SU-DHL-6 (cell line): ENCODE measurements around the gene MED12L.

ENCODE experiments used
- H2AFZ ChIP-seq: fragments of 200-600 bp; sonication (generic); 2 replicates; pipeline ENCODE4 v1.6.1; 2014; ENCODE audit warnings: low read depth, mild to moderate bottlenecking, moderate library complexity, mixed read lengths, antibody characterized with exemption, low read length; ENCODE audit not compliant: severe bottlenecking
- H3F3A ChIP-seq: fragments of 200-600 bp; shearing (Covaris generic); 2 replicates; pipeline ENCODE4 v1.6.0; 2016; ENCODE audit warnings: antibody characterized with exemption, mild to moderate bottlenecking; ENCODE audit not compliant: insufficient read depth
- H3K27ac ChIP-seq: fragments of 200-600 bp; sonication (generic); 2 replicates; pipeline ENCODE4 v1.5.1; 2016; ENCODE audit warnings: low read depth, mild to moderate bottlenecking, low read length, moderate library complexity, mixed read lengths
- H3K27me3 ChIP-seq: fragments of 200-600 bp; sonication (generic), shearing (Covaris generic); 2 replicates; pipeline ENCODE4 v1.6.0; 2014; ENCODE audit warnings: mild to moderate bottlenecking, low read length
- H3K36me3 ChIP-seq: fragments of 200-600 bp; sonication (generic); 2 replicates; pipeline ENCODE4 v1.6.1; 2014; ENCODE audit warnings: mild to moderate bottlenecking, low read length, mixed read lengths
- H3K4me2 ChIP-seq: fragments of 300-600, 200-600 bp; shearing (Covaris generic), sonication (generic); 2 replicates; pipeline ENCODE4 v1.6.0; 2014; ENCODE audit warnings: low read length, low read depth, mild to moderate bottlenecking; ENCODE audit not compliant: poor library complexity, severe bottlenecking
- H3K4me3 ChIP-seq: fragments of 200-600 bp; sonication (generic); 2 replicates; pipeline ENCODE4 v1.5.1; 2014; ENCODE audit warnings: antibody characterized with exemption, low read length, mild to moderate bottlenecking, mixed read lengths; ENCODE audit not compliant: insufficient read depth, poor library complexity, severe bottlenecking
- H3K79me2 ChIP-seq: fragments of 200-600 bp; sonication (generic); 2 replicates; pipeline ENCODE4 v1.6.1; 2014; ENCODE audit warnings: mild to moderate bottlenecking, low read length, moderate library complexity; ENCODE audit not compliant: insufficient read depth
- H3K9ac ChIP-seq: fragments of 200-600 bp; sonication (generic); 2 replicates; pipeline ENCODE4 v1.7.0; 2014; ENCODE audit warnings: mild to moderate bottlenecking, low read length
- H3K9me2 ChIP-seq: fragments of 200-600 bp; sonication (generic); replicated peaks from 2 replicates; pipeline ENCODE4 v1.6.1; 2014; ENCODE audit warnings: low read length; ENCODE audit not compliant: insufficient read depth
- H3K9me3 ChIP-seq: fragments of 200-600 bp; sonication (generic); 2 replicates; pipeline ENCODE4 v1.6.1; 2014; ENCODE audit warnings: low read length, mixed read lengths; ENCODE audit not compliant: insufficient read depth
- H4K20me1 ChIP-seq: fragments of 200-600 bp; sonication (generic); 2 replicates; pipeline ENCODE4 v1.6.1; 2014; ENCODE audit warnings: low read depth, mild to moderate bottlenecking, antibody characterized with exemption, low read length, moderate library complexity, mixed read lengths
- CTCF ChIP-seq: fragments of 200-600 bp; sonication (generic); IDR thresholded peaks from one replicate; pipeline ENCODE4 v1.5.1; 2017; ENCODE audit warnings: antibody characterized with exemption, mild to moderate bottlenecking, low read length, moderate library complexity; ENCODE audit not compliant: insufficient read depth, poor library complexity, severe bottlenecking
- EZH2phosphoT487 ChIP-seq: fragments of 200-600 bp; sonication (generic), shearing (Covaris generic); conservative IDR thresholded peaks from 2 replicates; pipeline ENCODE4 v1.6.1; 2018; ENCODE audit warnings: mild to moderate bottlenecking, antibody characterized with exemption, low read length, moderate library complexity, mixed read lengths

Gene MED12L

GRCh38 chr3:151154566-151154965 lies 69.1 kb downstream of the MED12L start:
- no peak overlapping the region for H3K27ac ChIP-seq
- H3K4me2 ChIP-seq: no peak overlapping the region
- no peaks in the 10 kb centered on the region for H4K20me1 ChIP-seq
- H2AFZ ChIP-seq: no peak overlapping the region
- H3K27me3 ChIP-seq: no peaks in the 10 kb centered on the region
- no peaks in the 10 kb centered on the region for H3K9me2 ChIP-seq
- H3K9ac ChIP-seq: no peak overlapping the region
- no peaks in the 10 kb centered on the region for H3F3A ChIP-seq
- H3K9me3 ChIP-seq: no peaks in the 10 kb centered on the region
- no peaks in the 10 kb centered on the region for H3K79me2 ChIP-seq
- TF ChIP-seq CTCF: no peak
- no peak for TF ChIP-seq EZH2phosphoT487
- 0 out of 2 replicates have a peak, but pooled peaks cover 4% of the 10 kb centered on the region for H3K36me3 ChIP-seq
- no peak overlapping the region for H3K4me3 ChIP-seq

DNA sequence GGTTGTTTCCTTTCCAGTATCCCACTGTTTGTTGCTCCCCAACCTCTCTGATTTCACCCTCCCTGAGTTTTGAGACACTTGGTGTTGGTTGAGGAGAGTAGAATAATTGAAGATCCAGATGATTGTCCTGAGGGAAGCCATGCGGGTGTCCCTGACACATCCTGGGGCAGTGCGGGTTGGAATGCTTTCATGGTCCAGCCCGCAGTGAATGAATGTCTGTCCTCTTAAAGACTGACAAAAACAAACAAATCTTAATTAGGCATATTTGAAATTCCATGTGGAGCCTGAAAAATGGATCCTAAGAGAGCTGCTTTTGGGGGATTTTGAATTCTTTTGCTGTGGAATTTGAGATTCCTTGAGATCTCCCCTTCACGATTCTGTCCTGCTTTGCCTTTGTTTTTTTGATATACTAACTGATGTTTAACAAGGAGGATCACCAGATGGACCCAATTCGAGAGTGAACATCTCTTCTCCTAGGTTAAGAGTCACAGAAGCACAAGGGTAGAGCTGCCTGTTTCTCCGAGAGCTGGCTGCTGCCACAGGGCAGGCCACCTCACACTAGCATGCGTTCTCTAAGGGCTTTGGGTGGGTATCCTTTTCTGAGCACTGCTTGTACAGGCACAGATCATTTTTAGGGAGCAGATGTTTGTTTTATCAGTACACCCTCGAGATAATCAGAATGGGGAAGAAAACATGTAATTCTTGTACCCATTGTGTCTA lies 70.1 kb downstream of the MED12L start:
- 0 out of 2 replicates have a peak, but pooled peaks cover 4% of the 10 kb centered on the region for H3K36me3 ChIP-seq

GRCh38 chr3:151156618-151157216 lies 71.3 kb downstream of the MED12L start:
- Histone ChIP-seq H3K4me3 (no peak overlapping the region), H3F3A (no peaks in the 10 kb centered on the region), H3K36me3 (0 out of 2 replicates have a peak, but pooled peaks cover 4% of the 10 kb centered on the region), H3K27ac (no peak overlapping the region), H3K79me2 (no peaks in the 10 kb centered on the region), H3K27me3 (no peaks in the 10 kb centered on the region), H2AFZ (no peak overlapping the region), H3K9ac (no peak overlapping the region), H4K20me1 (no peaks in the 10 kb centered on the region), H3K9me2 (no peaks in the 10 kb centered on the region), H3K9me3 (no peaks in the 10 kb centered on the region), H3K4me2 (no peak overlapping the region)
- TF ChIP-seq EZH2phosphoT487 (no peak), CTCF (peak; percentile 34)

More for the DNA sequence above, 70.1 kb downstream of the MED12L start:
- no peaks in the 10 kb centered on the region for H3K9me3 ChIP-seq
- no peak overlapping the region for H3K4me2 ChIP-seq
- no peak overlapping the region for H2AFZ ChIP-seq
- H3K4me3 ChIP-seq: no peak overlapping the region
- H3K9me2 ChIP-seq: no peaks in the 10 kb centered on the region
- H3K27me3 ChIP-seq: no peaks in the 10 kb centered on the region
- no peaks in the 10 kb centered on the region for H4K20me1 ChIP-seq
- H3F3A ChIP-seq: no peaks in the 10 kb centered on the region
- H3K9ac ChIP-seq: no peak overlapping the region
- H3K27ac ChIP-seq: no peak overlapping the region
- no peaks in the 10 kb centered on the region for H3K79me2 ChIP-seq
- no peak for TF ChIP-seq EZH2phosphoT487

DNA sequence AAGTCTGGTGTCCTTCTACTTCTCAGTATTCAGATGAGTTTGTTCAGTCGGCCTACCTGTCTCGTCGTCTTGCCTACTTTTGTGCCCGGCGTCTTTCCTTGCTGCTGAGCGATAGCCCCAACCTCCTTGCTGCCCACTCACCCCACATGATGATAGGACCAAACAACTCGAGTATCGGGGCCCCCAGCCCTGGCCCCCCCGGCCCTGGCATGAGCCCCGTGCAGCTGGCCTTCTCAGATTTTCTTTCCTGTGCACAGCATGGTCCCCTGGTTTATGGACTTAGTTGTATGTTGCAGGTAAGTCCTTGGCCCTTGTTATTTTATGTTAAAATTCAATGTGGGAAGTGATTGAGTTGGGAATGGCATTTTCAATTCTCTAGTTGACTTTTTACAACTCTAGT lies 74.3 kb downstream of the MED12L start:
- Histone ChIP-seq H3K36me3 (peaks cover 4% of the 10 kb centered on the region; the same call in 1 of the 2 replicates), H3K9ac (no peak overlapping the region), H3K9me2 (no peaks in the 10 kb centered on the region), H3K79me2 (no peaks in the 10 kb centered on the region), H3K9me3 (no peaks in the 10 kb centered on the region), H3K27me3 (no peaks in the 10 kb centered on the region), H3K4me3 (no peak overlapping the region), H3K4me2 (no peak overlapping the region), H2AFZ (no peak overlapping the region), H3K27ac (no peak overlapping the region), H3F3A (no peaks in the 10 kb centered on the region), H4K20me1 (no peaks in the 10 kb centered on the region)
- TF ChIP-seq CTCF: no peak
- no peak for TF ChIP-seq EZH2phosphoT487
